GM21576 (cell line): Measurements from ENCODE around the gene ITPR2.
"Not testable (repeated sequence)": the region's sequence is repeated elsewhere in the genome, so short reads cannot be mapped to it uniquely, and the experiment has no call there.

Source experiments
- ATAC-seq: cut with Tn5 transposase; IDR thresholded peaks from one replicate; pipeline ENCODE4 v1.9.1; 2021; ENCODE audit warnings: mild to moderate bottlenecking, moderate library complexity; ENCODE audit not compliant: unreplicated experiment

ITPR2 gene

DNA sequence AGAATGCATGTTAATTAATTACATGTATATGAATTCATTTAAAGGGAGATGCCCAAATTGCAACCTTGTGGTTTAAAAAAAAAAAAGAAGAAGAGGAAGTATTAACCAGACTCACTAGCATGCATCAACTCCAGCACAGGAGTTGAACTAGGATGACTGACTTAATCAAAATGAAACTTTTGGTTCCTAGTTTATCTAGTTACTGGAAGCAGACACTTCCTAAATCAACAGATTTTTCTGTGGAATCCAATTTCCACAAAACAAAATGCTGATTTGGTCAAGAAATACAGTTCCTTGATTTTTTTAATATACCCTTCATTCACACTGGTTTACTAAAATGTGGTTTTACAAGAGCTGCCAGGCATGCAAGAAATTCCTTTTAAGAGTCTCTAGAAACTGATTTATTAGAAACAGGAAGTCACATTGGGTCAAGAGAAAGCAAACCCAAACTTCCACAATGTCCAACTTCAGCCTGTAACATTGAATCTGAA, 41.6 kb downstream of the ITPR2 start:
- ATAC-seq, result no peak

- ATAC-seq, result no peak
Measured at GRCh38 chr12:26790645-26790994, 42.4 kb downstream of the ITPR2 start.

- ATAC-seq, result no peak
Measured at GRCh38 chr12:26789731-26790644, 43.0 kb downstream of the ITPR2 start.

DNA sequence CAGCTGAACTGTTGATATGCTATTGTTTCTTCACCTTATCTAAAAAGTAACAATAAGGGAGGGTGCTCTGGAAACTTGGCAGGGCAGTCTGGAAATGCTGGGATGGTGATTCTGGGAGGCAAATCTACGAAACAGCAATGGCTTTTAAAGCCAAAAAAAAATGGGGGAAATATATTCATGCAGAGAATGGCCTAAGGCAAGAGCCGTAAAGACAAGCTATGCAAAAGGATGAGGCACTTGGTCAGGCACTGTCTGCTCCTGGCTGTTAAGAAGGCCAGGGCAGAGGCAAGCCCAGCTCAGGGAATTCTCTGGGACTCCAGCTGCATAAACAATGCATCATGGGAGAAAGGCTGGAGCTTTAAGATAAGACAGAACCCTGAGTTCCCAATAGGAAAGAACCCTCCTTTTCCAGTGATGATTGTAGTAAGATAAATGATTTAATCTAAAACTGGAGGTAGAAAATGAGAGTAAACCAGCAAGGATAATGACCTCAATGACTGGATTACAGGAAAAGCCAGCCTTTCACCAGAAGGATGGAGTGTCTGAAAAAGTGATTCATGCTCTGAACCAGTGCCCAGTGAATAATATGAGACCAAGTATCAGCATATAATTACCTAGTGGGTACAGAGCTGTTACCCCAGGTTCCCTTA, 46.0 kb downstream of the ITPR2 start:
- no peak for ATAC-seq

DNA sequence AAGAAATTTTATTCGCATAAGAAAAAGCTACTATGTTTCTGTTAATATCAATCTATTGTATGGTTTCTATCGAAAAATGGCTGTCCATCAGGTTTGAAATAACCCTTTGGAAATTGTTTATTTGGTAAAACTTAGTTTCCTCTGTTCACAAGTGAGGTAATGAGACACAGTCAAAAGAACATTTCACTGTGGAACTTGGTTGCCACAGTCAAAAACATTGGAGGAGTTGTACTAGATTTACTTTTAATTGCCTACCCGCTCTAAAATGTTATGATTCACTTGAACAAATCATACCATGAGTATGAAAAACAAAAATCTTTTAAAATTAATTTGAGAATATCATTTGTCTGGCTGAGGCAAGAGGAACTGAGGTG, 46.5 kb downstream of the ITPR2 start:
- ATAC-seq, result no peak

- not testable (repeated sequence) for ATAC-seq
Measured at GRCh38 chr12:26783816-26784379, 49.1 kb downstream of the ITPR2 start.

- no peak for ATAC-seq
Measured at GRCh38 chr12:26783131-26783526, 49.9 kb downstream of the ITPR2 start.

- ATAC-seq, result no peak
Measured at GRCh38 chr12:26782372-26783130, 50.4 kb downstream of the ITPR2 start.

DNA sequence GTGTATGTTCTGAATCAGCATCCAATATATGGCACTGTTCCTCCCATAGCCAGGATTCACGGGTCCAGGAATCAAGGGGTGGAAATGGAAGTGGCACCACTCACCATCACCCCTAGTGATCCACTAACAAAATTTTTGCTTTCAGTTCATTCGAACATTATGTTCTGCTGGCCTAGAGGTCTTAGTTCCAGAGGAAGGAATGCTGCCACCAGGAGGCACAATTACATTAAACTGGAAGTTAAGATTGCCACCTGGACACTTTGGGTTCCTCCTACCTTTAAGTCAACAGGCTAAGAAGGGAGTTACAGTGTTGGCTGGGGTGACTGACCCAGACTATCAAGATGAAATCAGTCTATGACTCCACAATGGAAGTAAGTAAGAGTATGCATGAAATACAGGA, 52.3 kb downstream of the ITPR2 start:
- not testable (repeated sequence) for ATAC-seq

- ATAC-seq, result not testable (repeated sequence)
Measured at GRCh38 chr12:26778173-26778775, 54.7 kb downstream of the ITPR2 start.

DNA sequence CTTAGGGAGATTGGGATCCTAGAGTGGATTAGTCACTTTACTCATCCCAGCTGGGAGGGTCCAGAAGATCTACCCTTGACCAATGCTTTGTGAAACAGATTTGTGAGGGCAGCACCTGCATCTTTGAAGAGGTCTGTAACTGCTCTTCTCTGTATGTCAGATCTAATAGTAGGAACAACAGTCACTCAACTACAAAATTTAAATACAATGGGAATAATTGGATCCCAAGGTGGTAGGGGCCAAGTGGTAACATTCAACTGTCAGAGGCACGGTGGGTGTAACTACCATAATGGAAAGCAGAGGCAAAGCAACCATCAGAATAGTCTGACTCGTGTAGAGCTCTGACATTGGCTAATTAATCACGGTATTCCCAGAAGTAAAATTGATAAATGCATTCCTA, 55.8 kb downstream of the ITPR2 start:
- ATAC-seq, result no peak

DNA sequence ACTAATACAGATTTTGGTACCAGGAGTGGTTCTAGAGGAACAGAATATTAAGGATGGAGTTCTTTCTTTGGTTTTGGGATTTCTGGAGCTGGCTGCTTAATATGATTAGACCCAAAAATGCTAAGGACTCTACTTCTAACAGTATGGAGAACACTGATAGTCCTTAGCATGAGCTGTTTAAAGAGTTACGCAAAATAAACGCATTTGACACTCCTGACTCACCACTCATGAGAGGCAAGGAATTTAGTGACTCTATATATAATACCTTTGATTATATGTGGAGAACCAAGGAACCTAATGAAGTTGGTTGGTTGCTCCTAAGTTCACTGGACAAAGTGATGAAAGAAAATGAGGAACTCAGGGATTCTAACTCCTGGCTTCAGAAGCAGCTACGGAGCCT, 57.0 kb downstream of the ITPR2 start:
- not testable (repeated sequence) for ATAC-seq

DNA sequence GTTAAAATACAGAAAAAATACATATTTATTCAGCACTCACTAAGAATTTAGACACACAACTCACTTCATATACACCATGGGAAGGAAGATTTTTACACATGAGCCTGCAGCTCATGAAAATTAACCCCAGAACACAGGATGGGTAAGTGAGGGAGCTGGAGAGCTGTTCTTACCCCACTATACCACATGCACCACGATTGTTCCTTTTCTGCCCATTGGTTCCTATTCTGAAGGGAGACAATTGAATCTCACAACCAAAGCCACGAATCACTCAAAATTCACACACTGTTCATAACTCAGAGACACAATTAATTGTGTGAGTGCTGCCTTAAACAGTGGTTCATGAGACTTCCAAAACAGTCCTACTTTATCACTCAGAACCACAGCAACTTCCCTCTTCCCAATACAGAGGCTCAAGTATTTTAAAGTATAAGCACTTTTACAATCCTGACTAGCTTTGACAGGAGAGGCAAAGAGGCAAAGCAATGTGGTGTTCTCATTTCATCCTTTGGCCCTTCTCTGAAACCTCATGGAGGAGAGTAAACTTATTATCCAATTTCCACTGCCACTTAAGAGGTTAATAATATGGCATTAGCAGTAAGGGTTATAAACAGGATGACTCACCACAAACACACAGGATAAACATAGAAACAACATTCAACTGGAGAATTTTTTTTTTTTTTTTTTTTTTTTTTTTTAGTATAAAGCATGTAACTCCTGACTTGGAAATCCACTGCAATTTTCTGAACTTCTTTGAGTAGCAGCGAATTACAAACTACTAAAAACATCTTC, 59.5 kb downstream of the ITPR2 start:
- ATAC-seq, result no peak

GRCh38 chr12:26771861-26772260, 61.1 kb downstream of the ITPR2 start:
- no peak for ATAC-seq

DNA sequence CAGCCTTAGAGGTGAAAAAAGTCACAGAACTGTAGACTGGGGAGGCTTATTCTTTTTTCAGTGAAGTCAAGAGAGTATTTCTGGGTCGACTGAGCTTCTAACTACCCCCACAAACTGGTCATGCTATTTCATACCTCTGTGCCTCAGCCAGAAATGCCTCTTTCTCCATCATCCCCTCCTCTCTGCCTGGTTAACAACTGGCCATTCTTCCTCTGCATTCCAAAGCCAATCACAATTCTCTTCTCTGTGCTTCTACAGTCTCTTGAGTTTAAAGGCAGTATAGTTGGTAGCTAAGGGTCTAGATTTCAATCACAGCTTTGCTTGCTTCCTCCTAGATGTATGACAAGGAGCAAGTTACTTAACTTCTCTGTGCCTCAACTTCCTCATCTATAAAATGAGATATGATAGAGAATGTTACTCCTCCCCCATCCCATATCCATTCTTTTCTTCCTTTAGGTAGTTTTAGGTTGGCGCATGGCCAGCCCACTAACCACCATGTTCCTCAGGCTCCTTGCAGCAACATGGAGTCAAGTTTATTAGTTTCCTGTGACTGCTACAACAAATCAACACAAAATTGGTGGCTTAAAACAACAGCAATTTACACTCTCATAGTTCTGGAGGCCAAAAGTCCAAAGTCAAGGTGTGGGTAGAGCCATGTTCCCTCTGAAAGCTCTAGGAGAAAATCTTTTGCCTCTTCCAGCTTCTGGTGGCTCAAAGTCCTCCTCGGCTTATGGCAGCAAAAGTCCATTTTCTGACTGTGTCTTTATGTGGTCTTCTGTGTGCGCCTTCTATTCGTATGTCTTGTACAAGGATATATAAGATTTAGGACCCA, 62.5 kb downstream of the ITPR2 start:
- no peak for ATAC-seq

GRCh38 chr12:26769611-26770010, 63.4 kb downstream of the ITPR2 start:
- ATAC-seq, result no peak

- peak; percentile 42 for ATAC-seq
Measured at GRCh38 chr12:26768611-26769603, 64.1 kb downstream of the ITPR2 start.

DNA sequence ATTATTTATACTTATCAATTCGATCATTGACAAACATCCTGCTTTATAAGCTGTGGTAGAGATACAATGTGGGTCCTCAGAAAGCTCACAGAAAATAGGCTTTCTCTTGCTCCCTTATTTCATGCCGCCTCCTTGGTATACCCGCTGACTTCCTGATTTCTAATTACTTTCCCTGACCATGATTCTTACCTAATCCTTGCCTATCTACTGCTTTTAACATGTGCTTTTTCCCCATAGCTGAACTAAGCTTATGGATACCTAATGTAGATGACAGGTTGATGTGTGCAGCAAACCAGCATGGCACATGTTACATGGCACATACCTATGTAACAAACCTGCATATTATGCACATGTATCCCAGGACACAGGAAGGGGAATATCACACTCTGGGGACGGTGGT, 65.1 kb downstream of the ITPR2 start:
- no peak for ATAC-seq
